ENCODE results near the gene ZMAT3. TPM values are rescaled to one million over a fixed set of nuclear protein-coding genes. Genes with fewer than 3 reads are reported as not detected.
"Not testable (repeated sequence)": the region's sequence is repeated elsewhere in the genome, so short reads cannot be mapped to it uniquely, and the experiment has no call there.

Gene ZMAT3
- total and polyA plus RNA-seq, 4 donors, result 2.4 to 12.1 (median 5.4) TPM

- no peaks in the 10 kb centered on the region for H3K27me3 ChIP-seq (ENCODE audit: control insufficient read depth in 3 of 3, insufficient read depth in 3 of 3, low read length in 2 of 3)
- WGBS, 2 donors, result 91 to 97% methylated on average over 10 of the region's 10 CpGs
- H3K36me3 ChIP-seq (ENCODE audit: control insufficient read depth in 4 of 4, insufficient read depth in 4 of 4, low read length in 4 of 4), result no peaks in the 10 kb centered on the region
- peaks cover 0 to 3% (median 0%) of the 10 kb centered on the region in 5 donors for H3K4me1 ChIP-seq (ENCODE audit: control insufficient read depth in 5 of 5, insufficient read depth in 5 of 5, low read length in 5 of 5)
- no peak overlapping the region for H3K9ac ChIP-seq (ENCODE audit: insufficient read depth in 1 of 2, low read length in 2 of 2)
- H3K9me3 ChIP-seq (ENCODE audit: control insufficient read depth in 4 of 4, insufficient read depth in 3 of 4, low read length in 3 of 4), result no peaks in the 10 kb centered on the region
- DNase-seq, result no peak
- no peak for ATAC-seq (ENCODE audit: insufficient read depth, low FRiP score)
- no peak overlapping the region for H3K4me3 ChIP-seq
- TF ChIP-seq CTCF (IDR thresholded peaks at IDR 0.05; ENCODE audit: control extremely low read depth, extremely low read depth), result no peak
- H3K27ac ChIP-seq (ENCODE audit: low read depth in 1 of 2, low read length in 1 of 2), result no peak overlapping the region
These were observed 34.8 kb downstream of the ZMAT3 start for GRCh38 chr3:179036626-179037300.

GRCh38 chr3:179036226-179036625 lies 35.4 kb downstream of the ZMAT3 start:
- ATAC-seq (ENCODE audit: insufficient read depth, low FRiP score) (no peak), DNase-seq (no peak)
- Histone ChIP-seq H3K27ac (ENCODE audit: low read depth in 1 of 2, low read length in 1 of 2) (no peak overlapping the region), H3K27me3 (ENCODE audit: control insufficient read depth in 3 of 3, insufficient read depth in 3 of 3, low read length in 2 of 3) (no peaks in the 10 kb centered on the region), H3K9me3 (ENCODE audit: control insufficient read depth in 4 of 4, insufficient read depth in 3 of 4, low read length in 3 of 4) (no peaks in the 10 kb centered on the region), H3K4me3 (no peak overlapping the region), H3K9ac (ENCODE audit: insufficient read depth in 1 of 2, low read length in 2 of 2) (no peak overlapping the region), H3K36me3 (ENCODE audit: control insufficient read depth in 4 of 4, insufficient read depth in 4 of 4, low read length in 4 of 4) (no peaks in the 10 kb centered on the region), H3K4me1 (ENCODE audit: control insufficient read depth in 5 of 5, insufficient read depth in 5 of 5, low read length in 5 of 5) (peaks cover 0 to 3% (median 0%) of the 10 kb centered on the region in 5 donors)
- 83 to 93% methylated on average over 2 of the region's 2 CpGs for whole genome bisulfite sequencing, 2 donors
- TF ChIP-seq CTCF (IDR thresholded peaks at IDR 0.05; ENCODE audit: control extremely low read depth, extremely low read depth), result no peak

- H3K36me3 ChIP-seq (ENCODE audit: control insufficient read depth in 4 of 4, insufficient read depth in 4 of 4, low read length in 4 of 4), result no peaks in the 10 kb centered on the region
- no peak overlapping the region for H3K4me3 ChIP-seq
- no peak for ATAC-seq (ENCODE audit: insufficient read depth, low FRiP score)
- WGBS, 2 donors, result 79 to 85% methylated on average over 3 of the region's 3 CpGs
- H3K9ac ChIP-seq (ENCODE audit: insufficient read depth in 1 of 2, low read length in 2 of 2), result no peak overlapping the region
- no peaks in the 10 kb centered on the region for H3K9me3 ChIP-seq (ENCODE audit: control insufficient read depth in 4 of 4, insufficient read depth in 3 of 4, low read length in 3 of 4)
- no peaks in the 10 kb centered on the region for H3K27me3 ChIP-seq (ENCODE audit: control insufficient read depth in 3 of 3, insufficient read depth in 3 of 3, low read length in 2 of 3)
- no peak overlapping the region for H3K27ac ChIP-seq (ENCODE audit: low read depth in 1 of 2, low read length in 1 of 2)
- no peak for DNase-seq
- H3K4me1 ChIP-seq (ENCODE audit: control insufficient read depth in 5 of 5, insufficient read depth in 5 of 5, low read length in 5 of 5), result peaks cover 0 to 3% (median 0%) of the 10 kb centered on the region in 5 donors
- no peak for TF ChIP-seq CTCF (IDR thresholded peaks at IDR 0.05; ENCODE audit: control extremely low read depth, extremely low read depth)
These were observed 36.4 kb downstream of the ZMAT3 start for GRCh38 chr3:179035232-179035631.

GRCh38 chr3:179033304-179033657 lies 38.3 kb downstream of the ZMAT3 start:
- H3K4me3 ChIP-seq; H3K36me3 ChIP-seq (ENCODE audit: control insufficient read depth in 4 of 4, insufficient read depth in 4 of 4, low read length in 4 of 4); H3K9me3 ChIP-seq (ENCODE audit: control insufficient read depth in 4 of 4, insufficient read depth in 3 of 4, low read length in 3 of 4); H3K27me3 ChIP-seq (ENCODE audit: control insufficient read depth in 3 of 3, insufficient read depth in 3 of 3, low read length in 2 of 3); H3K27ac ChIP-seq (ENCODE audit: low read depth in 1 of 2, low read length in 1 of 2); H3K4me1 ChIP-seq (ENCODE audit: control insufficient read depth in 5 of 5, insufficient read depth in 5 of 5, low read length in 5 of 5); DNase-seq; H3K9ac ChIP-seq (ENCODE audit: insufficient read depth in 1 of 2, low read length in 2 of 2); ATAC-seq (ENCODE audit: insufficient read depth, low FRiP score): not testable (repeated sequence)
- 30 to 62% methylated on average over 4 to 5 of the region's 5 CpGs for WGBS, 2 donors

- DNase-seq; H3K9me3 ChIP-seq (ENCODE audit: control insufficient read depth in 4 of 4, insufficient read depth in 3 of 4, low read length in 3 of 4); H3K27ac ChIP-seq (ENCODE audit: low read depth in 1 of 2, low read length in 1 of 2); H3K9ac ChIP-seq (ENCODE audit: insufficient read depth in 1 of 2, low read length in 2 of 2); ATAC-seq (ENCODE audit: insufficient read depth, low FRiP score); H3K4me3 ChIP-seq; H3K27me3 ChIP-seq (ENCODE audit: control insufficient read depth in 3 of 3, insufficient read depth in 3 of 3, low read length in 2 of 3); H3K36me3 ChIP-seq (ENCODE audit: control insufficient read depth in 4 of 4, insufficient read depth in 4 of 4, low read length in 4 of 4); H3K4me1 ChIP-seq (ENCODE audit: control insufficient read depth in 5 of 5, insufficient read depth in 5 of 5, low read length in 5 of 5): not testable (repeated sequence)
- 77 to 92% methylated on average over 29 to 40 of the region's 42 CpGs for WGBS, 2 donors
These were observed 38.9 kb downstream of the ZMAT3 start for GRCh38 chr3:179032454-179033303.

All from lung (tissue), 12 donors.